Right ventricle myocardium inferior (tissue), 1 donor: ENCODE measurements around the gene CYB561. TPM values are rescaled to one million over a fixed set of nuclear protein-coding genes. Genes with fewer than 3 reads are reported as not detected.

Source experiments
- ATAC-seq: fragments of 200-7000 bp; cut with Tn5 transposase; one replicate; pipeline ENCODE4 v1.9.1; 2020; ENCODE audit warnings: mild to moderate bottlenecking, moderate library complexity
- DNase-seq: peaks from one replicate; pipeline ENCODE4 v3.0.0; 2021; ENCODE audit errors: missing footprints
- intact Hi-C: fragments of 100-400 bp; cut with DNase I; formaldehyde crosslinking; loops from one replicate; pipeline ENCODE4 v1.11.0; 2022
- total RNA-seq: library from RNA; stranded (reverse); fragmentation: NEBNext Ultra II Directional; extraction: Animal tissue kit (Norgen Biotek cat#: 25700); gene quantifications from one replicate; pipeline ENCODE4 v1.2.1, GENCODE V29; 2021
- donor health status: DM: no; HTN: yes; CAD: no; lungs with severe emphysema.

CYB561 gene
- total RNA-seq, 1 donor from 2014 or later = 15.5 TPM

- intact Hi-C loops = loop anchor here (1.0 to 2.0 kb wide), 2 partner anchors 54 to 187 kb away; no protein-coding TSS in a partner anchor
- DNase-seq (no peak), ATAC-seq (peak; percentile 85)
Observed at GRCh38 chr17:63425483-63425882, 20.6 kb downstream of the CYB561 start.

DNA sequence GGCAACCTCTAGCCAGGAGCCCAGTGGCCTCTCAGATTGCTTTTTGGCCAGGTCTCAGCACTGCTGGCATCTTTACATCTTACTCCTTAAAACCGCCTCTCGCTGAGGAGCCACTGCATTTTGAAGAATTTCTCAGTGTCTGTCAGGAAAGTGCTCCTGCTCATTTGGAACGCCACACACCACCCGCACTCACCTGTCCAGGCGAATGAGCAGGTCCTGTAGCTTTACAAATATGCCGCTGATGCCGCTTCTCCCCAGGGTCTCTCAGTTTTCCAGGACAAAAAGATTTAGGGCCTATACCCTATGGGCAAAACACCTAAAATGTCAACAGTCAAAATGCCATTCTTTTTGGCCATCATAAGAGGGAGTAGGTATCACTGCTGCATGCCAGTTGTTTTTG, 22.1 kb downstream of the CYB561 start:
- DNase-seq (no peak), ATAC-seq (no peak)
- intact Hi-C loops = loop anchor here (2.0 kb wide), 1 partner anchor 189 kb away; no protein-coding TSS in a partner anchor

DNA sequence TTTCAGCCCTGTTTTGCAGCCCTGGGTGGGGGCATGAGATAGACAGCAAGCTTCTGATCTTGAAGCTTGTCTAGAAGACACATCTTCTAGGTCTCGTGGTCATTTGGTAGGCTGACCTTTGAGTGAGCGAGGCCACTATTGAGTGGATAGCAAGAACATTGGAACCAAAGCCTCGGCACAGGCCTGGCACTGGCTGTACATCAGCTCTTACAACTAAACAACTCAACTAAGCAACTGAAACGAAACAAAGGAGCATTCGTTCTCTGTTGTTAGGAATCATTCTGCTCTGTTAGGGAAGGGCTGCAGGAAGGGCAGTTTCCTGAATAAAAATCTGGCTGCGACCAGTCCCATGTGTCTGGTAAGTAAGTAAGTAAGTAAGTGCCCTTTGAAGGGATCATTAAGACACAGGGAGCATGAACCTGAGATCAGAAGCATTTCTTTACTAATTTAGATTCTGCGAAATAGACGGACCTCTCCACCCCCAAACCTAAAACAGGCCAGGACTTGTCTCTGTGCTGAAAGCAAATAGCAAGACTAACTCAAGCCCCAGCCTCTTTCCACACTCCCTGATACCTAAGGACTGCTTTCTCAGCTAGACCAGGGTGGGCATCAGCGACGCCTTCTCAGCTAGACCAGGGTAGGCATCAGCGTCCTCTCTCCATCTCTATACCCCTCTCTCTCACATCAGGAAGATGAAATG, 22.7 kb downstream of the CYB561 start:
- intact Hi-C loops = no loop called here
- ATAC-seq (no peak), DNase-seq (no peak)

DNA sequence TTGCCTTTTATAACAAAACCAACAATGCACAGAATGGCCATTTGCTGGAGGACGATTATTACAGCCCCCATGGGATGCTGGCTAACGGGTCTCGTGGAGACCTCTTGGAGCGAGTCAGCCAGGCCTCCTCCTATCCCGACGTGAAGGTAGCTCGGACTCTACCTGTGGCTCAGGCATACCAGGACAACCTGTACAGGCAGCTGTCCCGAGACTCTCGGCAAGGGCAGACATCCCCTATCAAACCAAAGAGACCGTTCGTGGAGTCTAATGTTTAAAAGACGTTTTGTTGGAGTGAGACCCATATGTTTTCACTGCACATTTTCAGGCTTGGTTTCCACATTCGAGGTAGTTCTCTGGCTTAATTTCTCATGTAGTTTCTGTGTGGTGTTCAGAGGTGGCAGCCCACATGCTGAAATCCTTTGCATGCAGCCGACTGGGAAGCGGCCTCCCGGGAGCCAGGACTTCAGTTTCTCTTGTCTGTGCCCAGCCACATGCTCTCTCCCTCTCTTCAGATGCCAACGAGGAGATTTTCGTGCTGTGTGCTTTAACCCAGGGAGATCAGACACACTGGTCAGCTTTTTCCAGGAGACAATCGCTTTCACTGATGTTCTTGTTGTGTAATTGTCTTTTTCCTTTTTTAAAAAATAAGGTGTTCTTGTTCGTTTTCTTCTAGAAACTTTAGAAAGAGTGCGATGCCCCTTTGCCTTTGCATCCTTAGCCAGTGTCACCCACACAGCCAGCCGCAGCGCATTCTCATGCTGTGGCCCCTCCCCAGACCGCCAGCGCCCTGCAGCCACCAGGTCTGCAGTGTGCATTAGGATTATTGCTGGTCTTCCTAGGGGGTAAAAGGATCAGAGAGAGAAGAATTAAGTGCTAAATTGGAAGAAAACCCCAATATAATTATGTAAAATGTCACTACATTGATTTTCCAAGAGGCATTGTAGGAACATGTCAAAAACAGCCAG, 24.1 kb downstream of the CYB561 start:
- ATAC-seq (no peak), DNase-seq (no peak)
- intact Hi-C loops = no loop called here

- ATAC-seq (no peak), DNase-seq (no peak)
- intact Hi-C loops = no loop called here
Observed at GRCh38 chr17:63420868-63421680, 25.0 kb downstream of the CYB561 start.

GRCh38 chr17:63419949-63420867, 25.9 kb downstream of the CYB561 start:
- ATAC-seq = no peak

DNA sequence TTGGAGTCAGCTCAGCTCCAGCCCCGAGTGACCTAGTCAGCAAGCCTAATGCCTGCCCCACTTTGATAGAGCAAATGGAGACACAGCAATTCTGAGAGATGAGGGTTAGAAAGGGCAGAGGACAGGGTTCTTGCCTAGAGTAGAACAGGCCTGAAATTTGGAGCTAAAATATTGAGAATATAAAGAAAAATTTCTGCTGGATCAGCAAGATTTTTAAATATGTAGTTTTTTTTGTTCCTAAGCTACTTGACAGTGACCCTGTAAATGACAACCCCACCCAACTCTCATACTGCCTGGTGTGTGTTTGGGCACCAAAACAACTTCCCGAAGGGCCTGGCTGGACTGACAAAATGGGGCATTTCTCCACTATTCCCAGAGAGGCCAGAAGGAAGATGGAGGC, 26.7 kb downstream of the CYB561 start:
- DNase-seq (no peak), ATAC-seq (no peak)
- intact Hi-C loops = no loop called here

More at GRCh38 chr17:63419949-63420867, 25.9 kb downstream of the CYB561 start:
- no peak for DNase-seq
- intact Hi-C loops = no loop called here

GRCh38 chr17:63418540-63418939, 27.6 kb downstream of the CYB561 start:
- intact Hi-C loops = no loop called here
- ATAC-seq = no peak
- DNase-seq = no peak

DNA sequence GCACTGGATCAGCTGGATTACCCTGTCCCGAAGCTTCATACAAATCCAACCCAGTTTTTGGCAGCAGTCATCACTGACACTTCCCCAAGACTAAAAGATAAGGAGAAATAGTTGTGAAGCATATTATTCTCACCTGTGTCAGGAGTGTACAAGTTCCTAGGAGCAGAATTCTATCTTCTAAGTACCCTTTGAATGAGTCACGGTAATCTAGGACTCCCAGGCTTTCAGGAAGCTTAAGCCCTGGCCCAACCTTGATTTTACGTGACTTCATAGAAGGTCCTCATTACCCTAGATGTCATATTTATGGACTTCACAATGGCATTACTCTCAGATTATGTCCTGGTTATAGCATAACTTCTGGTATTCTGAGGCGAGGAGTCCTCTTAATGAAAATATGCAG, 31.9 kb downstream of the CYB561 start:
- ATAC-seq (no peak), DNase-seq (no peak)
- intact Hi-C loops = no loop called here

DNA sequence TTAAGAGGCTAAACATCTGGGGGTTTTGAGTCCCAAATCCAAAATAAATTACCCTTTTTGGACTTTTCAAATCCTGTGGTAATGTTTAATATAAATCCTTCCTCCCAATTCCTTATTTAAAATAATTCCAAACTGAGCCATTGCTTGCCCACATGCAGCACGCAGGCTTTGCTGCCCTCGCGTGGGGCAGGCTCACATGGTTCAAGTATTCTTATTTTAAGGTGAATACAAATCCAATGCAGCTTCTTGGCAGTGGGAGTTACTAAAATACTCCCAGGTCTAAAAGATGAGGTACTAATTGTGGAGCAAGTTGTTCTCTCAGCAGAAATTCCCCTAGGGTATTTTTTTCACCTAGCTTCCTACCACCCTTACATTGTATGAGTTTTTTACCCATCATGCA, 33.0 kb downstream of the CYB561 start:
- DNase-seq (no peak), ATAC-seq (no peak)
- intact Hi-C loops = no loop called here

- intact Hi-C loops = no loop called here
- DNase-seq (no peak), ATAC-seq (no peak)
Observed at GRCh38 chr17:63412234-63412633, 33.9 kb downstream of the CYB561 start.

GRCh38 chr17:63407741-63408330, 38.3 kb downstream of the CYB561 start:
- no peak for DNase-seq
- intact Hi-C loops = loop anchor here (5.0 to 10.0 kb wide), 2 partner anchors 411 to 733 kb away; no protein-coding TSS in a partner anchor
- ATAC-seq = no peak

- DNase-seq (no peak), ATAC-seq (peak; percentile 82)
- intact Hi-C loops = loop anchor here (5.0 to 10.0 kb wide), 2 partner anchors 410 to 732 kb away; no protein-coding TSS in a partner anchor
Observed at GRCh38 chr17:63406689-63407330, 39.3 kb downstream of the CYB561 start.

GRCh38 chr17:63405741-63406261, 40.3 kb downstream of the CYB561 start:
- ATAC-seq (no peak), DNase-seq (no peak)
- intact Hi-C loops = loop anchor here (2.0 to 10.0 kb wide), 3 partner anchors 408 to 731 kb away; no protein-coding TSS in a partner anchor

DNA sequence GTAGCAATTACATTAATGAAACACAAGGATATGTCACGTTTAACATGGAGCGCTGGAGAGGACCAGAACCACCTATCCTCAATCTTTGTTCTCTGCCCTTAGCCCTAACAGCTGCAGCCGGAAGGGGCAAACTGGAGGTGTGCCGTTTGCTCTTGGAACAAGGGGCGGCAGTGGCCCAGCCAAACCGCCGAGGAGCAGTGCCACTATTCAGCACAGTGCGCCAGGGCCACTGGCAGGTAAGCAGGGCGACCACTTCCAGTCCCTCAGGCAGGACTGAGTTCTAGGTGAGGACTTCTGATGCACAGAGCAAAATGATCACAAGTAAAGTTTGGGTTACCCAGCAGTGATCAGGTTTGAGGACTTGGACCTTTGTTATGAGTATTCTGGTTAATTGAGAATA, 41.1 kb downstream of the CYB561 start:
- intact Hi-C loops = loop anchor here (2.0 to 10.0 kb wide), 3 partner anchors 408 to 730 kb away; no protein-coding TSS in a partner anchor
- DNase-seq = no peak
- ATAC-seq = no peak

DNA sequence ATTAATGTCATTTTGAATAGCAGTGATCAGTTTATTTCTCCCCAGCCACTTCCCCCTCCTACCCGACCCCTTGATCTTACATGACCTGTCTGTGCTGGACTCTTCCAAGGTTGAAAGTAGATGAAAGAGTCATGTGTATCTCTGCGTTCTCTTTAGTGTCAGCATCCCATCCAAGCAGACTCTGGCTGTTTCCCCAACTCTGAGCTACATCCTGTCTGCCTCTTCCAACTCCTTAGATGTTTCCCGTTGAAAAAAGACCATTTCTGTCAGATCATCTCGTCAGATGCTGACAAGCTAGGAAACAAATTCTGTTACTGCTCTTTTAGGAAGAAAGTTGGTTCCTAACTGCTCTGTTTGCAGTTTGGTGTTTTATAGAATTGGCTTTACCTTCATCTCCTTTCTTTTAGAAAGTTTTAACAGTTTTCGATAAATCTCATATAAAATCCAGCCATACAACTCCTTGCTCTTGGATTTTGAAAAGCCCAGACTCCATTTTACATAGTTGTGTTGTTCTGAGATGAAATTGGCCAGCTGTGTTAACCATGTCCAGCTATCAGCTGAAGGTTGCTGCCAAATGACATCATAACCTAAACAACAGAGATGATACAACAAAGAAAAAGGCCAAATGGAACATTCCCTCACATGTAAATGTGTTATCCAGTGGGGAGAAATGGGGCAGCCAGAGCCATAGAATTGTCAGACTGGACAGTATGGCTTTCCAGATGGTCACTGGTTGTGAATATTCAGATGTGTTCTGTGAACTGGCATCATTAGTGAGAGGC, 43.5 kb downstream of the CYB561 start:
- ATAC-seq = peak; percentile 41
- DNase-seq = no peak
- intact Hi-C loops = loop anchor here (5.0 to 10.0 kb wide), 2 partner anchors 130 to 728 kb away; no protein-coding TSS in a partner anchor
